ENCODE data around the gene PTGIR. TPM values are rescaled to one million over a fixed set of nuclear protein-coding genes. Genes with fewer than 3 reads are reported as not detected.

PTGIR gene
- total RNA-seq, 2 experiments from 2014 or later, result 14.0 to 14.7 TPM

DNA sequence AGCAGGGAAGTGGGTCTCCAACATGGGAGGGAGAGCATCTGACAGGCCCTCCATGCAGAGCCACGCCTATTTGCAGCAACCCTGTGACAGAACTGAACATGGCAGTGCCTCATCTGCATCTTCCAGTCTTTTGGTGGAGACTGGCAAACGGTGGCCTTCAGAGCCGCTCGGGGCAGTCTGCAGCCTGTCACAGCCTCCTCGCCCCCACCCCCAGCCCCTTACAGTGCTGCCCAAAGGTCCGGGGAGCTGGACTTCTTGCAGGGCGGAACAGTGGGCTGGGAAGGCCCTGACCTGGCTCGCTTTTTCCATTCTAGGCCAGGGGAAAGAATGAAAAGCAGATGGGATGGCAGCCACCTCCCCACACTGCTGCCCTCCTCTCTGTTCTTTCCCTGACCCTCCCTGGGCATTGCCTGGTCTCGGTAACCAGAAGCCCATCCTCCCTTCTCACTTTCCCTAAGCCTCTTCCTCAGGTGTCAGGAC, 21.1 kb downstream of the PTGIR start:
- Mint-ChIP-seq H3K4me1 (peaks cover 42% of the 10 kb centered on the region), H3K4me3 (peak overlapping the region; percentile 95), H3K9me3 (peaks cover 3% of the 10 kb centered on the region), H3K27me3 (no peaks in the 10 kb centered on the region), H3K36me3 (ENCODE audit: low read depth) (peaks cover 50% of the 10 kb centered on the region), H3K27ac (peak overlapping the region; percentile 100)
- ChIA-PET CTCF (interaction anchor here (5.3 kb wide), 1 partner anchor 10 kb away, joined by 30 read pairs; no protein-coding TSS in a partner anchor), POLR2A (interaction anchor here (4.0 kb wide), 1 partner anchor 8 kb away, joined by 26 read pairs; no protein-coding TSS in a partner anchor)
- no peak for DNase-seq

DNA sequence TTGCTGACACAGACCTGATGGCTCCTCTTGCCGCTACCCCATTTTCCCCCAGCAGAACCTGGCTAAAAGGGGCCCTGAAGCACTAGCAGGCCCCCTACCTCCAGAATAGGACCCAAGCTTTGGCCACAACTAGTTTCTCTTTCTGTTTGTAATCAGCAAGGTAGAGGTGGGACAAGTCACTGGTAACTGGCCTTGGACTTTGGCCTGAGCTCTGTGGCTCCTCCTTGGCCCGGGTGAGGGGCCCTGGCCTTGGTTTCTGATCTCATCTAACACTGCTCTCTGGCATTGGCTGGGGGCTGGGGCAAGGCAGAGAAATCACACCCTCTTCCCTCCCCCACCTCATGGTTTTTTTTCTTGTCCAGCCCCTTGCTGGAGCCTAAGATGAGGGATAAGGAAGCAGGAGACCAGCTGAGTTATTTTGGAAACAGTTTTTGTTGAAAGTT, 21.7 kb downstream of the PTGIR start:
- POLR2A ChIA-PET, result interaction anchor here (4.0 kb wide), 1 partner anchor 8 kb away, joined by 26 read pairs; no protein-coding TSS in a partner anchor
- CTCF ChIA-PET, result interaction anchor here (1.1 to 5.3 kb wide), 2 partner anchors 11 to 49 kb away, joined by 3 to 30 read pairs; no protein-coding TSS in a partner anchor
- H3K4me1 Mint-ChIP-seq, result peaks cover 40% of the 10 kb centered on the region

DNA sequence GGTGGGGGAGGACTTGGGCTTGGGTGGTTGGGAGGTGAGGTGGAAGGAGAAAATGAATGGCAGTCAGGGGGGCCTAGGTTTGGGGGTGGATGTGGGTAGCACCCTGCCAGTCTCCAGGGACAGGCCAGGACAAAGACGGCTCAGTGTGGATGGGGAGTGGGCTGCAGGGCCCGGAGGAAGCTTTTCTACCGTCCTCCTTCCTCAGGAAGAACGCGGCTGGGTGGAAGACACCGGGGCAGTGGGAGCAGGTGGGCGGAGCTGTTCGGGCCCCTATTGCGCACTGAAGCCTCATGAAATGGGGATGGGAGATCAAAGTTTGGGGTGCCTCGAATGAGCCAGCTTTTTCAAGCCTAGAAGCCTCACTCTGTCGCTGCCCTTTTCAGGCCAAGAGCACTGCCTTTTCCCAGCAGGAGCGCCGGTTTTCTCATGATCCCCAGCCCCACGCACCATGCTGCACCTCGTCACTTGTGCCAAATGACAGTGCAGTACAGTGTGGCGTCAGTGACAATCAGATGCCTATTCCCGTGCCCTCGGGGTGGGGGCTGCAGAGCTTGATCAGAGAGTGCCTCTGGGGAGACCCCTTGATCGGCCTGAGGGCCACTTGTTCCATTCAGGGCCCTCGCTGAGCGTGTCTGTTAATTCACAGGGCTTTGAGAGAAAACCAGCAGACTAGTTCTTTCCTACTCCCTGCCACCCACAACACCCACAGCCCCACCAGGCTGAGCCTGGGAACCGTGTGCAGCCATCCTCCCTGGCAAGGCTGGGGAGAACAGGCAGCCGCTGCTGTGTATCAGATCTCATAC, 22.3 kb downstream of the PTGIR start:
- Mint-ChIP-seq H3K36me3 (ENCODE audit: low read depth) (peaks cover 47% of the 10 kb centered on the region), H3K9me3 (peaks cover 10% of the 10 kb centered on the region), H3K4me1 (peaks cover 39% of the 10 kb centered on the region), H3K27ac (peak overlapping the region; percentile 100), H3K27me3 (peaks cover 5% of the 10 kb centered on the region), H3K4me3 (peak overlapping the region; percentile 95)
- peak; percentile 36 for DNase-seq
- ChIA-PET CTCF (interaction anchor here (0.6 to 5.3 kb wide), 11 partner anchors 9 to 601 kb away, joined by 3 to 30 read pairs (median 3); partner anchors contain the start of gene DACT3), POLR2A (interaction anchor here (2.0 to 4.0 kb wide), 2 partner anchors 9 to 79 kb away, joined by 4 to 26 read pairs; no protein-coding TSS in a partner anchor)

More for the DNA sequence above, 21.7 kb downstream of the PTGIR start:
- Mint-ChIP-seq H3K36me3 (ENCODE audit: low read depth) (peaks cover 49% of the 10 kb centered on the region), H3K27ac (peak overlapping the region; percentile 100), H3K27me3 (peaks cover 3% of the 10 kb centered on the region), H3K4me3 (peak overlapping the region; percentile 95), H3K9me3 (peaks cover 8% of the 10 kb centered on the region)
- no peak for DNase-seq

DNA sequence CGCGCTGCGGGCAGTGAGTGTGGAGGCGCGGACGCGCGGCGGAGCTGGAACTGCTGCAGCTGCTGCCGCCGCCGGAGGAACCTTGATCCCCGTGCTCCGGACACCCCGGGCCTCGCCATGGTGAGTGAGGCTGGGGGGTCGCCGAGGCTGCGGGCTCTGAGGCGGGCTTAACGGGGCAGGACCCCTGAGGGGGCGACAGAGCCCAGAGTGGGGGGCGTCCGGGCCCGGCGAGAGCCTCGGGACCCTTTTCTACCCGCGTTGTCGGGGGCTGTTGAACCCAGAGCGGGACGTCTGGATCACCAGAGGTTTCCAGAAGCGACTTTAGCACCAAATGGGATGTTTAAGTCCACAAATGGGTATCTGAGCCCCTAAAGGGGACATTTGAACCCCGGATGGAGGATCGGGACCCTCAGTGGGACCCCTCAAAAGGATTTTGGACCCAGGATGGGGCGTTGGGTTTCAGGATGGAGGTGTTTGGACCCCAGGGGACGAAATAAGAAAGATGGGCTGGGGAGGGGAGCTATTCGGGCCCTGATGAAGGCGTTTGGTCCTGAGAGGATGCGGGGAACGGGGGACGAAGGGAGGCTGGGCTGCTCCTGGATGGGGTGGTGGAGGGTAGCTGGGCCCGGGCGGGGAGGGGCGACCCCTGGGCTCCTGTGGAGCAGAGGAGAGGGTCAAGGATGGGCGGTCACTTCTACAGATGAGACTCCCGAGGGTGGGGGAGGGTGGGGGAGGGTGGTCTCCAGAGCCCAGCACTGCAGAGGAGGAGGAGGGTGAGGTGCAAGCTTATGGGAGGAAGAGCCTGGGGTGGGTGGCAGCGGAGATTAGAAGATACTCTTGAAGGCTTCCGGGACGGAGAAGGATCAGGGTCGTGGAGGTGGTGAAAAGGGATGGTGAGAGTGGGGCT, 23.3 kb downstream of the PTGIR start, which contains the start of gene CALM3:
TSS of gene CALM3 (plus strand) at position 13 of the 907 bp plus-strand sequence. CDS start at position 118, 105 bp downstream.
- Mint-ChIP-seq H3K4me3 (peak within 1 kb of the TSS; percentile 95), H3K4me1 (peaks cover 35% of the 10 kb centered on the region)
- CTCF ChIA-PET, result interaction anchor here (0.6 to 5.3 kb wide), 14 partner anchors 8 to 600 kb away, joined by 3 to 30 read pairs (median 4); partner anchors contain the start of gene DACT3

DNA sequence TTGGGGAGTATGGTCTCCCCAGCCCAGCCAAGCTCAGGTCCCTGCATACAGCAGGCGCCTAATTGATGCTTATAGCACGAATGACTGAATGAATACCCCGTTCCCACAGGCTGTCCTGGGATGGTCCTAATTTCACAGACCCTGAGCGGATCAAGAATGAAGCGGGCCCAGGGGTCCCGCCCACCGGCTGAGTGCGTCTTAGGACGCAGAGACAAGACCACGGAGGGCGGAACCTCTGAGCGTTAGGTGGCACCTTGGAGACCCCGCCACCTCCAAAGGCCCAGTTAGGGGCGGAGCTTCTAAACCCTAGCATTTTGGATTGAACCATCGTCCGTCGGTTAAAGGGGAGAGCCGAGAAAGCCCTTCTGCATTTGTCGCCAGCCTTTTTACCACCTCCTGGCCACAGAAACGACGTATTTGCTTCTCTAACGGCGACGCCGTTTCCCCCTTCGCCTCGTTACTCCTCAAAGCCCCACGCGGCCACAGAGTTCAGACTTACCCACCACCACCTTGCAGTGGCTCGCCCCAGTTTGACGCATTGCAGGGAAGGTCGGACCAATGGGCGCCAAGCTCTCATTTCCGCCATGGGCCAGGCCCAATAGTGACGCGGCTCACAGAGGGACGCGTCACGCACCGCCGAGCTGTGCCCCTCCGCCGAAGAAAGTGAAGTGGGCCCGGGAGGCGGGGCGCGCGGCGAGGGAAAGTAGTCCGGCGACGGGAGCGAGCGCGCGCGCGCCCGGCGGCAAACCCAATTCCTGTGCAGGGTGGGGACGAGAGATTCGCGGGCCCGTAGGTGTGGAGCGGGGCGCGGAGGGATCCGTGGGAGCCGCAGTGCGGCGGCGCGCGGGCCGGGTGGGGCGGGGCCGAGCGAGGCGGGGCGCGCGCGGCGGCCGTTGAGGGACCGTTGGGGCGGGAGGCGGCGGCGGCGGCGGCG, 24.2 kb downstream of the PTGIR start:
- H3K4me1 Mint-ChIP-seq, result peaks cover 28% of the 10 kb centered on the region
- ChIA-PET POLR2A (interaction anchor here (0.6 to 4.0 kb wide), 4 partner anchors 11 to 78 kb away, joined by 3 to 26 read pairs (median 4); no protein-coding TSS in a partner anchor), CTCF (interaction anchor here (0.7 to 5.3 kb wide), 10 partner anchors 10 to 518 kb away, joined by 3 to 30 read pairs (median 4); partner anchors contain the start of genes DACT3 and PPP5C)
- peak overlapping the region; percentile 100 for H3K27ac Mint-ChIP-seq
- peak overlapping the region; percentile 95 for H3K4me3 Mint-ChIP-seq
- peaks cover 5% of the 10 kb centered on the region for H3K27me3 Mint-ChIP-seq
- H3K9me3 Mint-ChIP-seq, result peaks cover 10% of the 10 kb centered on the region
- peaks cover 32% of the 10 kb centered on the region for H3K36me3 Mint-ChIP-seq (ENCODE audit: low read depth)
- peak; percentile 97 for DNase-seq

More for the DNA sequence above, 23.3 kb downstream of the PTGIR start, which contains the start of gene CALM3:
- H3K27me3 Mint-ChIP-seq, result peaks cover 5% of the 10 kb centered on the region
- POLR2A ChIA-PET, result interaction anchor here (1.1 to 4.0 kb wide), 3 partner anchors 10 to 78 kb away, joined by 3 to 26 read pairs (median 4); no protein-coding TSS in a partner anchor
- peak within 1 kb of the TSS; percentile 100 for H3K27ac Mint-ChIP-seq
- H3K36me3 Mint-ChIP-seq (ENCODE audit: low read depth), result peaks cover 41% of the 10 kb centered on the region
- H3K9me3 Mint-ChIP-seq, result peaks cover 10% of the 10 kb centered on the region
- no peak for DNase-seq

DNA sequence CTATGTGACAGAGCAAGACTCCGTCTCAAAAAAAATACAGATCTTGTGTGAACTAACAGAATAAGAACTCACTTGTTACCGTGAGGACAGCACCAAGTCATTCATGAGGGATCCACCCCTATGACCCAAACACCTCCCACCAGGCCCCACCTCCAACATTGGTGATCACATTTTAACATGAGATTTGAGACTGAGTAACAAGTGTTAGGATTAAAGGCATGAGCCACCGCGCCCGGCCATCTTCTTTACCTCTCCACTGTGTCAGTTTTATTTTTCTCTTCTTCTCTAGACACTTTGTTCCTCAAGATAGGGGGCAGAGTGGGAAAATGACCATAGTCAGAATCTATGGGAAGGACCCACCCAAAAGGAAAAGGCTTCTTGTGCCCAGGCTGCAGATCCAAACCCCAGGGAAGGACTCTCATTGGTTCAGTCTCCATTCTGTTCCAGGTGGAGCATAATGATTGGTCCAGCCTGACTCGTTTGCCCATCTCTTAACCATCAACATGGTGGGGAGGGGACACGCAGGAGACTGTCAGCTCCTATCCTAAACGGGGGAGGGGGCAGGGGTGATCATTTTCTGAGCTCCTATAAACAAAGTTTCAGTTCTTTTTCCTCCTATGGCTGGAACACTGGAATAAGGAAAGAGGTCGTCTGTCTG, 25.0 kb downstream of the PTGIR start:
- peak overlapping the region; percentile 95 for H3K4me3 Mint-ChIP-seq
- ChIA-PET CTCF (interaction anchor here (0.7 to 5.3 kb wide), 8 partner anchors 11 to 253 kb away, joined by 3 to 30 read pairs (median 8); partner anchors contain the start of genes DACT3 and PPP5C), POLR2A (interaction anchor here (0.6 to 4.0 kb wide), 2 partner anchors 12 to 77 kb away, joined by 4 to 26 read pairs; no protein-coding TSS in a partner anchor)
- peak overlapping the region; percentile 100 for H3K27ac Mint-ChIP-seq
- H3K4me1 Mint-ChIP-seq, result peaks cover 25% of the 10 kb centered on the region
- peaks cover 10% of the 10 kb centered on the region for H3K9me3 Mint-ChIP-seq
- H3K27me3 Mint-ChIP-seq, result peaks cover 5% of the 10 kb centered on the region
- H3K36me3 Mint-ChIP-seq (ENCODE audit: low read depth), result peaks cover 31% of the 10 kb centered on the region
- peak; percentile 24 for DNase-seq

DNA sequence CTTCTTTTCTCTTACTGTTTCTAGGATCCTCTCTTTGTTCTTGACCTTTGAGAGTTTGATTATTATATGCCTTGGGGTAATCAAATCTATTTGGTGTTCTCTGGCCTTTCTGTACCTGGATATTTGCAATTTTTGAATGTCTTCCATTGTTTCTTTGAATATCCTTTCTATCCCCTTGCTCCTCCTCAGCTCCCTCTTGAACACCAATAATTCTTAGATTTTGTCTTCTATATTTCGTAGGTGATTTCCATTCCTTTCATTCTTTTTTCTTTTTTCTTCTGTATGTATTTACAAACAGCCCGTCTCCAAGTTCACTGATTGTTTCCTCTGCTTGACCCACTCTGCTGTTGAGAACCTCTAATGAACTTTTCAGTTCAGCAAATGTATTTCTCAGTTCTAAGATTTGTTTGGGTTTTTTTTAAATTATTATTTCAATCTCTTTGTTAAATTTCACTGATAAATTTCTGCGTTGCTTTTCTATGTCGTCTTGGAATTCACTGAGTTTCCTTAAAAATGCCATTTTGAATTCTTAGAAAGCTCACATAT, 26.4 kb downstream of the PTGIR start:
- Mint-ChIP-seq H3K4me1 (peaks cover 15% of the 10 kb centered on the region), H3K27ac (no peak overlapping the region), H3K9me3 (peaks cover 10% of the 10 kb centered on the region), H3K27me3 (peaks cover 5% of the 10 kb centered on the region), H3K4me3 (no peak overlapping the region), H3K36me3 (ENCODE audit: low read depth) (peaks cover 28% of the 10 kb centered on the region)
- no peak for DNase-seq
- CTCF ChIA-PET, result interaction anchor here (0.9 to 2.2 kb wide), 3 partner anchors 10 to 64 kb away, joined by 3 to 10 read pairs (median 5); no protein-coding TSS in a partner anchor
- POLR2A ChIA-PET, result no interaction called here

DNA sequence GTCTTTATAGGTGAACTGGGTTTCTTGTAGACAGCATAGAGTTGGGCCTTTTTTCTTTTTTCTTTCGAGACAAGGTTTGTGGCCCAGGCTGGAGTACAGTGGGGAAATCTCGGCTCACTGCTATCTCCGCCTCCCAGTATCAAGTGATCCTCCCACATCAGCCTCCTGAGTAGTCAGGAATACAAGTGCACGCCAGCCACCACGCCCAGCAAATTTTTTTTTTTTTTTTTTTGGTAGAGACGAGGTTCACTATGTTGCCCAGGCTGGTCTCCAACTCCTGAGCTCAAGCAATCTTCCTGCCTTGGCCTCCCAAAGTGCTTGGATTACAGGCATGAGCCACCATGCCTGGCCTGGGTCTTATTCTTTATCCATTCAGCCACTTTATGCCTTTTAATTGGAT, 28.9 kb downstream of the PTGIR start:
- POLR2A ChIA-PET, result interaction anchor here (0.7 kb wide), 1 partner anchor 972 kb away, joined by 3 read pairs; no protein-coding TSS in a partner anchor

DNA sequence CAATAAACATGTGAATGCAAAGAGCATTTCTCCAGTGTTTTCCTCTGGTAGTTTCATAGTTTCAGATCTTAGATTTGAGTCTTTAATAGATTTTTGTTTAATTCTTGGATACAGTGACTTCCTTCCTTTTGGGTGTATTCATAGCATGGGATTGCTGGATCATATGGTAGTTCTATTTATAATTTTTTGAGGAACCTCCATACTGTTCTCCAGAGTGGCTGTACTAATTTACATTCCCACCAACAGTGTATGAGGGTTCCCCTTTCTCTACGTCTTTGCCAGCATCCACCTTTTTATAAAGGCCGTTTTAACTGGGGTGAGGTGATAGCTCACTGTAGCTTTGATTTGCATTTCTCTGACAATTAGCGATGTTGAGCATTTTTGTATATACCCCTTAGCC, 33.0 kb downstream of the PTGIR start:
- CTCF ChIA-PET, result no interaction called here
- no peak for DNase-seq
- Mint-ChIP-seq H3K36me3 (ENCODE audit: low read depth) (no peaks in the 10 kb centered on the region), H3K4me3 (no peak overlapping the region), H3K4me1 (no peaks in the 10 kb centered on the region), H3K27ac (no peak overlapping the region), H3K9me3 (no peaks in the 10 kb centered on the region), H3K27me3 (peaks cover 4% of the 10 kb centered on the region)
- POLR2A ChIA-PET, result no interaction called here

More for the DNA sequence above, 28.9 kb downstream of the PTGIR start:
- no peak overlapping the region for H3K27ac Mint-ChIP-seq
- peaks cover 5% of the 10 kb centered on the region for H3K27me3 Mint-ChIP-seq
- peaks cover 8% of the 10 kb centered on the region for H3K4me1 Mint-ChIP-seq
- H3K36me3 Mint-ChIP-seq (ENCODE audit: low read depth), result peaks cover 13% of the 10 kb centered on the region
- no peak overlapping the region for H3K4me3 Mint-ChIP-seq
- H3K9me3 Mint-ChIP-seq, result peaks cover 10% of the 10 kb centered on the region
- no peak for DNase-seq
- CTCF ChIA-PET, result no interaction called here

DNA sequence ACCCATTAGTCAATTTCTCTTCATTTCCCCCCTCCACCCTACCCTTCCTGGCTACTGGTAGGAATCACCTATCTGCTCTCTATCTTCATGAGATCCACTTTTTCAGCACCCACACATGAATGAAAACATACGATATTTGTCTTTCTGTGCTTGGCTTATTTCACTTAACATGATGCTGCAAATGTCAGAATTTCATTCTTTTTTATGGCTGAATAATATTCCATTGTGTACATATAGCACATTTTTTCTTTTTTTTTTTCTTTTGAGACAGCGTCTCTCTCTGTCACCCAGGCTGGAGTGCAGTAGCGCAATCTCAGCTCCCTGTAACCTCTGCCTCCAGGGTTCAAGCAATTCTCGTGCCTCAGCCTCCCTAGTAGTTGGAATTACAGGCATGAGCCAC, 33.6 kb downstream of the PTGIR start:
- Mint-ChIP-seq H3K36me3 (ENCODE audit: low read depth) (no peaks in the 10 kb centered on the region), H3K4me1 (no peaks in the 10 kb centered on the region), H3K9me3 (no peaks in the 10 kb centered on the region), H3K4me3 (no peak overlapping the region), H3K27me3 (peaks cover 6% of the 10 kb centered on the region), H3K27ac (no peak overlapping the region)
- DNase-seq, result no peak
- ChIA-PET CTCF (interaction anchor here (1.1 kb wide), 1 partner anchor 20 kb away, joined by 3 read pairs; no protein-coding TSS in a partner anchor), POLR2A (no interaction called here)

All from activated CD4-positive, alpha-beta T cell treated with anti-CD3 and anti-CD28 coated beads, Interleukin-2, amount 10 ng/mL, durations not matched to agents 7 days and 5 days (primary cell).